Kidney (tissue), 14 donors: ENCODE data around the gene C1orf210. TPM values are rescaled to one million over a fixed set of nuclear protein-coding genes. Genes with fewer than 3 reads are reported as not detected.

Source experiments
- DNase-seq, 5 donors: peaks; one replicate each; pipeline ENCODE4 v3.0.0-alpha.2; 2013 to 2020
- FAIRE-seq: peaks from 2 replicates; lab custom pipeline; 2012; peaks lifted over from hg19 to GRCh38; lab: Jason Lieb, UNC
- H3K27ac ChIP-seq, 2 donors: one replicate each; pipeline ENCODE4 v1.7.0; 2013; ENCODE audit warnings: low read depth in 2 of 2, low read length in 2 of 2, inconsistent platforms in 1 of 2
- H3K27me3 ChIP-seq: one replicate; pipeline ENCODE4 v1.7.1; 2013; ENCODE audit warnings: low read length, inconsistent platforms; ENCODE audit not compliant: control insufficient read depth, insufficient read depth
- H3K36me3 ChIP-seq, 3 donors: one replicate each; pipeline versions ENCODE4 v1.7.0 to v1.7.1; 2013; ENCODE audit warnings: low read length in 3 of 3, control low read depth in 1 of 3, inconsistent platforms in 1 of 3; ENCODE audit not compliant: insufficient read depth in 3 of 3, control insufficient read depth in 2 of 3
- H3K4me1 ChIP-seq, 3 donors: one replicate each; pipeline versions ENCODE4 v1.7.0 to v1.7.1; 2013; ENCODE audit warnings: low read length in 3 of 3, inconsistent platforms in 1 of 3, low read depth in 1 of 3; ENCODE audit not compliant: control insufficient read depth in 2 of 3, insufficient read depth in 2 of 3
- H3K4me3 ChIP-seq, 3 donors: one replicate each; pipeline versions ENCODE4 v1.7.0 to v1.8.1; 2013; ENCODE audit warnings: low read length in 3 of 3, control low read depth in 1 of 3, inconsistent platforms in 1 of 3
- H3K9ac ChIP-seq, 3 donors: one replicate each; pipeline versions ENCODE4 v1.7.0 to v1.7.1; 2013; ENCODE audit warnings: low read length in 3 of 3, control low read depth in 1 of 3, inconsistent platforms in 1 of 3
- H3K9me3 ChIP-seq, 3 donors: one replicate each; pipeline versions ENCODE4 v1.7.0 to v1.7.1; 2013; ENCODE audit warnings: low read length in 3 of 3, control low read depth in 1 of 3, inconsistent platforms in 1 of 3; ENCODE audit not compliant: control insufficient read depth in 2 of 3, insufficient read depth in 1 of 3
- CTCF ChIP-seq: IDR thresholded peaks from 3 replicates; pipeline ENCODE4 v1.5.1; 2012; ENCODE audit warnings: mild to moderate bottlenecking, moderate library complexity, borderline replicate concordance; ENCODE audit not compliant: insufficient read depth; ENCODE audit errors: extremely low read depth
- intact Hi-C: fragments of 100-400 bp; cut with DNase I; formaldehyde crosslinking; loops from one replicate; pipeline ENCODE4 v1.11.1; 2022
- polyA plus RNA-seq: library from polyadenylated mRNA; stranded (reverse); fragments of 350-450 nt; fragmentation: Illumina TruSeq; extraction: RNeasy Lipid Tissue Mini Kit (QIAGEN cat#74804); gene quantifications from one replicate; pipeline ENCODE4 v1.2.3, GENCODE V29; 2014; ENCODE audit warnings: low read depth, low replicate concordance; ENCODE audit not compliant: insufficient read depth
- total RNA-seq: library from RNA; stranded (reverse); fragmentation: NEBNext Ultra II Directional; extraction: Animal tissue kit (Norgen Biotek cat#: 25700); gene quantifications from one replicate; pipeline ENCODE4 v1.2.1, GENCODE V29; 2021
- donor health status: control.
- donor health status: control.
- donor health status: control.
- donor health status: control.
- donor health status: control.
- donor health status: DM: yes; HTN: yes; CAD: no.
- donor health status: Normal renal cell carcinoma (clear cell type).

Gene C1orf210
- total and polyA plus RNA-seq, 2 donors from 2014 or later = 21.1 to 33.3 TPM

GRCh38 chr1:43267818-43268425 lies 17.5 kb downstream of the C1orf210 start:
- H3K36me3 ChIP-seq = no peaks in the 10 kb centered on the region
- peak in 1 of 5 donors; percentile 4 for DNase-seq
- H3K9me3 ChIP-seq = no peaks in the 10 kb centered on the region
- H3K27me3 ChIP-seq = no peaks in the 10 kb centered on the region
- H3K4me1 ChIP-seq = peaks cover 0 to 13% (median 7%) of the 10 kb centered on the region in 3 donors
- no peak overlapping the region for H3K4me3 ChIP-seq
- no peak overlapping the region for H3K9ac ChIP-seq
- no peak overlapping the region for H3K27ac ChIP-seq
- no peak for TF ChIP-seq CTCF
- no peak for FAIRE-seq
- intact Hi-C loops = no loop called here

GRCh38 chr1:43267291-43267805 lies 18.0 kb downstream of the C1orf210 start:
- Histone ChIP-seq H3K27me3 (no peaks in the 10 kb centered on the region), H3K27ac (no peak overlapping the region), H3K4me3 (no peak overlapping the region), H3K36me3 (no peaks in the 10 kb centered on the region), H3K9ac (no peak overlapping the region), H3K4me1 (peaks cover 0 to 13% (median 7%) of the 10 kb centered on the region in 3 donors), H3K9me3 (no peaks in the 10 kb centered on the region)
- TF ChIP-seq CTCF = no peak
- FAIRE-seq (no peak), DNase-seq (peak in 2 of 5 donors; percentile 10 to 41)
- intact Hi-C loops = no loop called here

GRCh38 chr1:43266881-43267280 lies 18.5 kb downstream of the C1orf210 start:
- TF ChIP-seq CTCF = no peak
- Histone ChIP-seq H3K9ac (peak overlapping the region in 1 of 3 donors; percentile 26), H3K9me3 (no peaks in the 10 kb centered on the region), H3K27me3 (no peaks in the 10 kb centered on the region), H3K4me1 (peaks cover 0 to 13% (median 7%) of the 10 kb centered on the region in 3 donors), H3K36me3 (no peaks in the 10 kb centered on the region), H3K27ac (no peak overlapping the region), H3K4me3 (no peak overlapping the region)
- DNase-seq (no peak), FAIRE-seq (no peak)
- intact Hi-C loops = no loop called here
